HepG2 (cell line): ENCODE results near the gene MEX3B.

ENCODE experiments used
- HMG20A ChIP-seq: IDR thresholded peaks from 2 replicates; pipeline ENCODE4 v1.6.1; 2016; ENCODE audit warnings: borderline replicate concordance
- ZBTB38 ChIP-seq: sonication (generic); formaldehyde crosslinking; IDR thresholded peaks from 2 replicates; pipeline ENCODE4 v1.5.1; 2020; ENCODE audit warnings: mild to moderate bottlenecking, missing genetic modification reagents
- ZNF121 ChIP-seq: sonication (generic); formaldehyde crosslinking; IDR thresholded peaks from 2 replicates; pipeline ENCODE4 v1.5.0; 2020; ENCODE audit warnings: mild to moderate bottlenecking, missing genetic modification reagents
- ZNF350 ChIP-seq: sonication (generic); formaldehyde crosslinking; IDR thresholded peaks from 2 replicates; pipeline ENCODE4 v1.4.0; 2020; ENCODE audit warnings: mild to moderate bottlenecking, low read depth, missing genetic modification reagents, borderline replicate concordance

DNA sequence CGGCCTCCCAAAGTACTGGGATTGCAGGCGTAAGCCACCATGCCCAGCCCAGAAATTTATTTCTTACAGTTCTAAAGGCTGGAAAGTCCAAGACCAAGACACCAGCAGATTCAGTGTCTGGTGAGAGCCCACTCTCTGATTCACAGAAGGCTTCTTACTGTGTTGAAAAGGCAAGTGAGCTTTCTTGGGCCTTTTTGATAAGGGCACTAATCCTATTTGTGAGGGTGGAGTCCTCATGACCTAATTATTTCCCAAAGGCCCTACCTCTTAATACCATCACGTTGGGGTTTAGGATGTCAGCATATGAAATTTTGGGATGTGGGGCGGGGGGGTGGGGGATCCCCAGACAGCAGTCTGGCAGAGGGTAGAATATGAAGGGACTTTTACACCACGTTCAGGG lies 47.5 kb upstream of the MEX3B start:
- TF ChIP-seq ZNF121 (CRISPR knock-in tag) (no peak), HMG20A (CRISPR knock-in tag) (no peak), ZNF350 (no peak), ZBTB38 (no peak)
